GM15510 (cell line): ENCODE results near the gene SLC26A8.

ENCODE experiments used
- POLR2A ChIP-seq: IDR thresholded peaks from 3 replicates; pipeline ENCODE4 v1.6.1; 2011; ENCODE audit warnings: borderline replicate concordance; ENCODE audit not compliant: insufficient read length; ENCODE audit errors: extremely low read depth

Gene SLC26A8

DNA sequence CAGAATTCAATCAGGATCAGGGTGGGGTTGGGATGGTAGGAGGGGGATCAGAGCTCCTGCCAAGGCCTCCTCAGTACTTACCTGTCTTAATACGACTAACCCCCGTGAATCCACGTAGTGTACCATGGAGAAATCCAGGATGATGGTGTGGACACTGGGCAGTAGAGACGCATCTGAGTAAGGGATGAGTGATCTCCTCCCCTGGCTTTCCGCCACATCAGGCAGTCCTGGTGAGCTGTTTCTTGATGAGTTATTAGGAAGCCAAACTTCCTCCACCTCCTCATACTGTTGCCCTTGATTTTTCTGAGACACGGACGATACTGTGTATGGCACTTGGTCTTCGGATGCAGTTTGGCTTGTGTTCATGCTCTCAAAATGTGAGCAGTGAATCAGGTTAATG lies 69.4 kb downstream of the SLC26A8 start:
- no peak for TF ChIP-seq POLR2A

DNA sequence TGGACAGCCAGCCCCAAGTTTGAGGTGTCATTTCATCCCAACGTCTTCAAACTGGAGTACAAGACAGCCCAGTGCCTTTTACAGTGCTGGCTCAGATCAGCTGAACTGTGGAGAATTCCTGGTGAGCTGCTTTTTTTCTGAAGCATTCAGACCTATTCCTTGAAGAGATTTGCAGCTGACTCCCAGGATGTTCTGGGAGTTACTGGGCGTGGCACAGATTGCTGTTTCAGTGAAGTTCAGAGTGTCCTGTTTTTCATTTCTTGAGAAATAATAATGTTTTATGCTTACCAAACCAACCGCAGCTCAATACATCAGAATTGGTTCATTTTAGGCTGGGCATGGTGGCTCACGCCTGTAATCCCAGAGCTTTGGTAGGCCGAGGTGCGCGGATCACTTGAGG lies 70.1 kb downstream of the SLC26A8 start:
- no peak for TF ChIP-seq POLR2A

- TF ChIP-seq POLR2A, result no peak
These were observed 75.7 kb downstream of the SLC26A8 start for GRCh38 chr6:35948725-35949124.

- no peak for TF ChIP-seq POLR2A
These were observed 78.8 kb downstream of the SLC26A8 start for GRCh38 chr6:35945650-35946025.

- no peak for TF ChIP-seq POLR2A
These were observed 81.1 kb downstream of the SLC26A8 start for GRCh38 chr6:35943390-35943789.

- no peak for TF ChIP-seq POLR2A
These were observed 82.1 kb downstream of the SLC26A8 start for GRCh38 chr6:35942355-35942754.

DNA sequence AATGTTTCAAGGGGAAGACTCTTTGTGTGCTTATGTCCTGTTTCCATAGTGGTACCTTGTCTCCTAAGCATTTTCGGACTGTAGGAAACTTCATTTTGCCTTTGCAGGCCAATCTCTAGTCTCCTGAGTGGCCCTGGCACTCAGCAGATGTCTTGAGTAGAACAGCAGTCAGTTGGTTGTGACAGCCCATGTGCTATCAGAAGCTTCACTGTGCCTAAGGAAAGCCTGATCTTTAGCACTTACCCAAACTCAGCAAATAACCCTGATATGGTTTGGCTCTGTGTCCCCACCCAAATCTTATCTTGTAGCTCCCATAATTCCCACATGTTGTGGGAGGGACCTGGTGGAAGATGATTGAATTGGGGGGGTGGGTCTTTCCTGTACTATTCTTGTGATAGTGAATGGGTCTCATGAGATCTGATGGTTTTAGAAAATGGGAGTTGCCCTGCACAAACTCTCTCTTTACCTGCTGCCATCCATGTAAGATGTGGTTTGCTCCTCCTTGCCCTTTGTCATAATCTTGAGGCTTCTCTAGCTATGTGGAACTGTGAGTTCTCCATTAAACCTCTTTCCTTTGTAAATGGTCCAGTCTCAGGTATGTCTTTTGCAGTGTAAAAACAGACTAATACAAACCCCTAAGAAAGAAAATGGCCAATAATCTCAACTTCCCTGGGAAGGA lies 87.6 kb downstream of the SLC26A8 start:
- TF ChIP-seq POLR2A, result no peak

- TF ChIP-seq POLR2A, result no peak
These were observed 89.0 kb downstream of the SLC26A8 start for GRCh38 chr6:35935469-35935868.

DNA sequence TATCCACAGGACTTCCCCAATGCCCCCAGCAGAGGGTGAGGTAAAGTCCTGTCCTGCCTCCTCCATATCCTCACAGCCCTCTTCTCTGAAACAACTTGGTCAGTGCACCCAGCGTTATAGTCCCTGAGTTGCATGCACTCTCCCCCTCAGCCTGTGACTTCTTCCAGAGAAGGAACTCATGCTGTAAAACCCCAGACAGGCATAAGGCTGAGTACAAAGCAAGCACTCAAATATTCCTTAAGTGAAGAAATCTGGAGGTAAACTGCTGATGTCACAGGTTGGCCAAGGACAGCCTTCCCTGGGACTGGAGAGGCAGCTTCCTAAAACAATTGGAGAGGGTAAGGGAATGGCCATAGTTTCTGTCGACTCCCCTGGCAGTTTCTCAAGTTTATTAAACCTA lies 90.6 kb downstream of the SLC26A8 start:
- TF ChIP-seq POLR2A, result no peak

DNA sequence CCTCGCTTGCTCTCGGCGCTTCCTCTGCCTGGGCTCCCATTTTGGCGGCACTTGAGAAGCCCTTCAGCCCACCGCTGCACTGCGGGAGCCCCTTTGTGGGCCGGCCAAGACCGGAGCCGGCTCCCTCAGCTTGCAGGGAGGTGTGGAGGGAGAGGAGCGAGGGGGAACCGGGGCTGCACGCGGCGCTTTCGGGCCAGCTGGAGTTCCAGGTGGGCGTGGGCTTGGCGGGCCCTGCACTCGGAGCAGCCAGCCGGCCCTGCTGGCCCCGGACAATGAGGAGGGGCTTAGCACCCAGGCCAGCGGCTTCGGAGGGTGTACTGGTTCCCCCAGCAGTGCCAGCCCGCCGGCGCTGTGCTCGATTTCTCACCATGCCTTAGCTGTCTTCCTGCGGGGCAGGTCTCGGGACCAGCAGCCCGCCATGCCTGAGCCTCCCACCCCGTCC lies 93.3 kb downstream of the SLC26A8 start:
- TF ChIP-seq POLR2A, result no peak

GRCh38 chr6:35929601-35930000 lies 94.8 kb downstream of the SLC26A8 start:
- no peak for TF ChIP-seq POLR2A

DNA sequence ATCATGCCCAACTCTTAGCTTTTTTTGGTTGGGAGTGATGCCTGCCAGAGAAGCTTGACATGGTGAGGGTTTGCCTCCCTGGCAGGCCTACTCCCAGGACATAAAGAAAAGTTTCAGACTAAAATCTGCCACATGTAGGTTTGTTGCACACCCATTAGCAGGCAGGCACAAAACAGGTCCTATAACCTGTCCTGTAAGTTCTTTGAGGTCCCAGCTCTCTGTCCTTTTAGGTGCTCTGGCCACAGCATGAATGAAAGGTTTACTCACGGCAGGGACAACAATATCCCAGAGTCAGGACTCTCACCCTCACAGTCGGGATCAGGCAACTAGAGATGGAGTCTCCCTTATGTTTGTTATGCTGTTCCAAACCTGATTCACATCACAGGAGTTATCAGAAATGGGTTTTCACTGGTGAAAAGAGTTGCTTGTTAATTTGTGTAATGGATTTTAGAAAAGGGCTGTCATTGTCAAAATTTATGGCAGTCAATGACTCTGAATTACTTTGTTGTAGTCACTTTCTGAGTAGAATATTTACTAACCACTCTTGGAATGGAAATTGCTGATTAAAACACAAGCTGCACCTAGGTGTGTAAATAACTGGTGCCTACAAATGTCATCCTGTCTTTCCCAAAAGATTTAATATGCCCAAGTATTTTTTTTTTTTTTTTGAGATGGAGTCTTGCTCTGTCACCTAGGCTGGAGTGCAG lies 97.8 kb downstream of the SLC26A8 start:
- TF ChIP-seq POLR2A, result no peak

DNA sequence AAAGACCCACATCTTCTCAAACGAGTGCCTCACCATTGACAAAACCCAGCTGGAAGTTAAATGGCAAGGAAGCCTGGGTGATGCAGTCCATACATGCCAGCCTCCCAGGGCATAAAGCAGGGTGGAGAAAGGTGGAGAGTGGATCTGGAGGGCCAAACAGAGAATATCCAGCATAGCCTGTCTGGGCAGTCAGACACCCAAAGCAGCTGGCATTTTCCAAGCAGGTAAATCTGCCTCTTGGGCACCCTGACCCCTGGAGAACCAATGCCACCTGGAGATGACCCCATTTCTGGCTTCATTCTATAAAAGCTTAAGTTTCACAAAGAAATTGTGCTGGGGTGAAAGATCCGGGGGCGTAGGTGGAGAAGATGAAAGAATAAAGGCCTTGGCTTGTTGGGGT lies 98.5 kb downstream of the SLC26A8 start:
- no peak for TF ChIP-seq POLR2A

GRCh38 chr6:35924146-35924545 lies 100.3 kb downstream of the SLC26A8 start:
- no peak for TF ChIP-seq POLR2A

DNA sequence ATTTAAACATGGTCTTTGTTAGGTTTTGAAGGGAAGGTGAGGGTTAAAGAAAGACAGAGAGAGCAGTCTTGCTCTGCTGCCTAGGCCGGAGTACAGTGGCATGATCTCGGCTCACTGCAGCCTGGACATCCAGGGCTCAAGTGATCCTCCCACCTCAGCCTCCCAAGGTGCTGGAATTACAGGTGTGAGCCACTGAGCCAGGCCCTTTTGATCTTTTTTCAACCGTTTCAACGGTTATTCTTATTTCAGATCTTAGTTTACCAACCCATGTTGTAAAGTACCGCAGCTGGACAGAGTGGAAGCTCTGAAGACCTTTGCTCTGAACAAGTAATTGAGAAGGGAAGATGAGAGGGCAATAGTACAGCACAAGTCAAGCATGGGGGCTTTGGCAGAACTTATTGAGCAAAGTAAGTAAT lies 102.3 kb downstream of the SLC26A8 start:
- TF ChIP-seq POLR2A, result no peak
